Stomach smooth muscle (tissue), 2 donors: Measurements from ENCODE around the gene BCKDHB.
"Not testable (repeated sequence)": the region's sequence is repeated elsewhere in the genome, so short reads cannot be mapped to it uniquely, and the experiment has no call there.

ENCODE experiments used
- H3K27ac ChIP-seq: one replicate; pipeline ENCODE4 v1.7.0; 2013; ENCODE audit warnings: mild to moderate bottlenecking, low read length, inconsistent platforms
- H3K27me3 ChIP-seq, 2 donors: one replicate each; pipeline ENCODE4 v1.7.0; 2013; ENCODE audit warnings: low read length in 2 of 2; ENCODE audit not compliant: insufficient read depth in 2 of 2, control insufficient read depth in 1 of 2
- H3K36me3 ChIP-seq, 2 donors: one replicate each; pipeline ENCODE4 v1.7.0; 2013; ENCODE audit warnings: low read length in 2 of 2; ENCODE audit not compliant: control insufficient read depth in 2 of 2, insufficient read depth in 2 of 2
- H3K4me1 ChIP-seq: one replicate; pipeline ENCODE4 v1.7.0; 2013; ENCODE audit warnings: low read length; ENCODE audit not compliant: control insufficient read depth, insufficient read depth
- H3K4me3 ChIP-seq, 2 donors: one replicate each; pipeline ENCODE4 v1.7.0; 2013; ENCODE audit warnings: low read length in 2 of 2
- H3K9ac ChIP-seq, 2 donors: one replicate each; pipeline ENCODE4 v1.7.0; 2013; ENCODE audit warnings: low read length in 2 of 2, mild to moderate bottlenecking in 1 of 2
- H3K9me3 ChIP-seq, 2 donors: one replicate each; pipeline ENCODE4 v1.7.0; 2013; ENCODE audit warnings: low read length in 2 of 2; ENCODE audit not compliant: control insufficient read depth in 2 of 2
- donor health status: healthy.
- donor health status: Pancreatic carcinoma.

The BCKDHB gene

DNA sequence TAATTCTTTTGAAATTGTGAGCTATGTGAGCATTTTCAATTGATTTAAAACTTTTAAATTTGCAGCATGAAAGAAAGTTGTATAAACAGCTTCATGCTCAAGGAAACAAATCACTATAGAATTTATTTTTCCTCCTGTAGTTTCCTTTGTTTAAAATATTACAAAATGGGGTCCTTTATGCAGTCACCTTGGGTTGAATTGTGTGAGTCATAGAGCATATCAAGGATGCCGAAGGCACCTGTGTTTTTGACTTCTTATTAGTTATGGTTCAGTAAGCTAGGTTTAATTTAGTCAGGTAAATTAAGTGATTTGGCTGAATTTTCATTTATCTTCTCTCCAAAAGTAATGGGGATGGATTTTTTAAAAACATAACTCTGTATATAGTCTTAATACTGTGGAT lies 96.8 kb downstream of the BCKDHB start:
- H3K4me1 ChIP-seq: no peaks in the 10 kb centered on the region
- no peak overlapping the region for H3K27ac ChIP-seq
- H3K27me3 ChIP-seq: no peaks in the 10 kb centered on the region
- H3K36me3 ChIP-seq: no peaks in the 10 kb centered on the region
- H3K9me3 ChIP-seq: no peaks in the 10 kb centered on the region
- H3K9ac ChIP-seq: no peak overlapping the region
- H3K4me3 ChIP-seq: no peak overlapping the region

DNA sequence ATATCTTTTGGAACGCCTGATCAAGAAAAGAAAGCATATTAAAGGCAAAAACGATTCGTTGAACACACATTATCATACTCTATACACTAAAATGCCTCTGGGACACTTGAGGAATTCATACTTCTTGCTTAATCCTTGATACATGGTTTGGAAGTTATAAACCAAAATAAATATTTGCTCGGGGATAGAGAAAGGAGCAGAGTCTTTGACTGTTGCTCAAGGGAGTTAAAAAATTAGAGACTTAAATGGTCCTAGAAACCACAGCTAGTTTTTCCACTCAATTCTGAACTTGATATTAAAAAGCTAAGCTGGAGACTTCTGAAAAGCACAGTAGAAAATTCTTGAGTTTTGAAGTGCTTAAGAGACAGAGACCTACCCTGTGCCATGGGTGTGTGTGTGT lies 98.9 kb downstream of the BCKDHB start:
- no peaks in the 10 kb centered on the region for H3K36me3 ChIP-seq
- no peak overlapping the region for H3K27ac ChIP-seq
- H3K4me3 ChIP-seq: no peak overlapping the region
- H3K4me1 ChIP-seq: peaks cover 1% of the 10 kb centered on the region
- no peak overlapping the region for H3K9ac ChIP-seq
- H3K27me3 ChIP-seq: no peaks in the 10 kb centered on the region
- H3K9me3 ChIP-seq: no peaks in the 10 kb centered on the region

DNA sequence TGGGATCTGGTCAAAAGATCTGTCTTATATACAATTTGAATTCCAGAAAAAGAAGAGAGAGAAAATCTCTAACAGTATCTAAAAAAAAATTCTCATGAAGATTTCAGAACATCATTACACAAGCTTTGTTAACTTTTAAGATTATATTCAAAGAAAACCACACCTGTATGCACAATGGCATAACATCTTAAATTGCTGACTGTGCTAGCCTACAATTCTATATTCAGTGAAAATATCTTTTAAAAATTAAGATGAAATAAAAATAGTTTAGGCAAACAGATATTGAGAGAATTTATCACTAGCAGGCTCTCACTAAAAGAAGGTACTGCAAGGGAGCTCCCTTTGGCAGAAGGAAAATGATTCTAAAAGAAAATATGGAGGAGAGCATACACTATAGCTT lies 100.3 kb downstream of the BCKDHB start:
- no peak overlapping the region for H3K9ac ChIP-seq
- peaks cover 14% of the 10 kb centered on the region for H3K4me1 ChIP-seq
- H3K27me3 ChIP-seq: no peaks in the 10 kb centered on the region
- no peaks in the 10 kb centered on the region for H3K36me3 ChIP-seq
- H3K9me3 ChIP-seq: no peaks in the 10 kb centered on the region
- H3K4me3 ChIP-seq: no peak overlapping the region
- H3K27ac ChIP-seq: no peak overlapping the region

DNA sequence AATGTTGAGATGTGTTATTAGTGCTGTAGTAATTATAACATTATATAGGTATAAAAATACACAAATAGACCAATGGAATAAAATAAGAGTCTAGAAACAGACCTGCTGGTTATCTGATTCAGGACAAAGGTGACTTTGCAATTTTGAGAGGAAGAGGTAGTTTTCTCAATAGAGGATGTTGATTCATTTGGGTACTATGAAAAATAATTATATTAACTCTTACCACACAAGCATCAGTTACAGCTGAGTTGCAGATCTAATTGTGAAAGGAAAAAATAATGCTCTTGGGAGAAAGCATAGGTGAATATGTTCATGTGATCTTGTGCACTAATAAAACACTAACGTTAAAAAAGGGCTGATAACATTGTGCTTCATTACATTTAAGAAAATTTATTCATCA lies 103.0 kb downstream of the BCKDHB start:
- peaks cover 14% of the 10 kb centered on the region for H3K4me1 ChIP-seq
- H3K36me3 ChIP-seq: no peaks in the 10 kb centered on the region
- no peaks in the 10 kb centered on the region for H3K27me3 ChIP-seq
- H3K4me3 ChIP-seq: no peak overlapping the region
- no peak overlapping the region for H3K27ac ChIP-seq
- no peaks in the 10 kb centered on the region for H3K9me3 ChIP-seq
- H3K9ac ChIP-seq: no peak overlapping the region

DNA sequence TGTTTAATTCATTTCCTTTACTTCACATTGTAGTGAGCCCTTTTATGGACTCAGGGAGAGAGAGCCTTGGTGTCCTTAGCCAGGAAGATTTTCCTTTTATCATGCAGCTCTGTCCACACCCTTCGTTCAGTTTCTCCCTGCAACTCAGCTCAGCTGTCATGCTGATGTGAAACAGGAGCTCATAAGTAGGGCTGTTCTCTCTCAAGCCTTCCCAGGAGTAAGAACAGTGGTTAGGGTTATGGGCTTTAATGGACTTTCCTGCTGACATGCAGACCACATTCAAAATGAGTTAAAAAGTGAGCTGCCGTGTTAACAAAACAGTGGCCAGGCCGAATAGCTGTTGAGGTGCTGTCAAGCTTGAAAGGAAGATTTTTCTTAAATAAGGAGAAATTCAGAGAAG lies 104.1 kb downstream of the BCKDHB start:
- Histone ChIP-seq H3K9ac (no peak overlapping the region), H3K9me3 (no peaks in the 10 kb centered on the region), H3K4me3 (no peak overlapping the region), H3K27me3 (no peaks in the 10 kb centered on the region), H3K4me1 (peaks cover 17% of the 10 kb centered on the region), H3K27ac (peak overlapping the region; percentile 63), H3K36me3 (no peaks in the 10 kb centered on the region)

DNA sequence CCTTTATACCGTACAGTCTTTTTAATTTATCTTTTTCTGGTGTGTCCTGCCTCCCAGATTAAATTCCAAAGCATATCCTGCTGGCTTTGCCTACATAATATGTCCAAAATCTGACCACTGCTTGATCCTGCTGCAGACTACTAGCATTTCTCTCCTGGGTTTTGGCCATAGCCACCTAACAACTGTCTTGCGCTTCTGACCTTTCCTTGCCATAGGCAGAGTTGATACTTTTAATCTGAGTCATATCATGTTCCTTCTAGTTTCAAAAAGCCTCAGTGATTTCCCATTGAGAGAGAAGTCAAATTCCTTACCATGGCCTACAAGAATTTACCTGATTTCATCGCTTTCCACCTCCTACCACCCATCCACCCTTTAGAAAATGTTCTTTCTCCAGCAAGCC lies 104.8 kb downstream of the BCKDHB start:
- no peaks in the 10 kb centered on the region for H3K36me3 ChIP-seq
- peak overlapping the region in 1 of 2 donors; percentile 6 for H3K9ac ChIP-seq
- H3K27ac ChIP-seq: peak overlapping the region; percentile 63
- H3K27me3 ChIP-seq: no peaks in the 10 kb centered on the region
- peaks cover 17% of the 10 kb centered on the region for H3K4me1 ChIP-seq
- no peak overlapping the region for H3K4me3 ChIP-seq
- H3K9me3 ChIP-seq: no peaks in the 10 kb centered on the region

DNA sequence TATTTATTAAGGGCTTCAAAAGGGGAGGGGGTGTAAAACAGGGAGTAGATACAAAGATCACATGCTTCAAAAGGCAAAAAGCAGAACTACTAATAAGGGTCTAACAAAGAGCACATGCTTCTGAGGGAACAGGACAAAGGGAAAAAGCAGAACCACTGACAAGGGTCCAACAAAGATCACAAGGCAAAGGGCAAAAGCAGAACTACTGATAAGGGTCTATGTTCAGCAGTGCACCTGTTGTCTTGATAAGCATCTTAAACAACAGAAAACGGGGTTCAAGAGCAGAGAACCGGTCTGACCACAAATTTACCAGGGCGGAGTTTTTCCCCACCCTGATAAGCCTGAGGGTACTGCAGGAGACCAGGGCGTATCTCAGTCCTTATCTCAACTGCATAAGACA lies 105.4 kb downstream of the BCKDHB start:
- H3K27me3 ChIP-seq, H3K36me3 ChIP-seq, H3K9me3 ChIP-seq, H3K4me3 ChIP-seq: not testable (repeated sequence)
- peak overlapping the region in 1 of 2 donors; percentile 14 for H3K9ac ChIP-seq
- peak overlapping the region; percentile 63 for H3K27ac ChIP-seq
- H3K4me1 ChIP-seq: peaks cover 17% of the 10 kb centered on the region

DNA sequence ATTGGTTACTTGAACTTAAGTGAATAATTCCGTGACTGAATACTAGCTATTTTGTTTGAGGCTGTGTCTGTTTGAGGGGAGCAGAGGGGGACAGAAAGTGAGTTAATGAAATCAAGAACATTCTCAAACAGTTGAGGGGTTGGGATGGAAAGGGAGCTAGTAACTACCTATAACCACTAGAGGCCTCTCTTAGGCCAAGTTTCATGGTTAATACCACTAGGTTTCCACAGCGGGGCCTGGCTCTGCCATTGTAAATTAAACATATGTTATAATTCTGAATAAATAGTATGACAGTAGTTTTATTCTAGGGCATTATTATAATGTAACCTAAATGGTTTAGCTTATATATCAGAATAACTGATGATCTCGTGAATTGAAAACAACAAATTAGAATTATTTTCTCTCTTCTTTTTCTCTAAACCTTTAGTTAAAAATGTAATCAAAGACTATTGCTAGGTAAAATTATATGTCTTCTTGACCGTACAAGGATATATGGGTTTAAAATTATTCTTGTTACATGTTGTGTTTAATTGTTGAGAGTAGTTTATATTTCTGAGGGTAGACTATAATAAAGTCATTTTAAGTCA lies 108.1 kb downstream of the BCKDHB start:
- Histone ChIP-seq H3K27ac (no peak overlapping the region), H3K9me3 (peaks cover 0 to 3% of the 10 kb centered on the region in 2 donors), H3K27me3 (no peaks in the 10 kb centered on the region), H3K4me1 (peaks cover 22% of the 10 kb centered on the region), H3K9ac (no peak overlapping the region), H3K36me3 (no peaks in the 10 kb centered on the region), H3K4me3 (no peak overlapping the region)

DNA sequence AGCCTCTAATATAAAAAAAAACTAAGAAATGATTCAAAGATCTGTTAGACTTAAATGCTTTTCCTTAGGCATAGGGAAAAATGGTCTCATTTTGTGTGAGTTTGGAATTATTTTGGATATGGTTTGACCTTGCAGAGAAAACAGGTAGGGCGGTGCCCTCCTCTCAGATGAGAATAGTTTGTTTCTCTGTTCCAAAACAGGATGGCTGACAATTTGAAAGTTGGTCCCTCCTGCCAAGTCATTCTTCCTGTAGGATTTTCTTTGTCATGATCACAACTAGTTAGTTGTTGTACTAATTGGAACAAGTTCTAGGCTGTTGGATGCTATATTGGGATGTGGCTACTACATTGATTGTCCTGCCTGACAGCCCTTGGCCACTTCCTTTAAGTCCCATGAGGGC lies 108.6 kb downstream of the BCKDHB start:
- H3K9ac ChIP-seq: no peak overlapping the region
- H3K27me3 ChIP-seq: no peaks in the 10 kb centered on the region
- H3K9me3 ChIP-seq: peaks cover 0 to 3% of the 10 kb centered on the region in 2 donors
- no peak overlapping the region for H3K27ac ChIP-seq
- H3K4me1 ChIP-seq: peaks cover 22% of the 10 kb centered on the region
- H3K36me3 ChIP-seq: no peaks in the 10 kb centered on the region
- no peak overlapping the region for H3K4me3 ChIP-seq

DNA sequence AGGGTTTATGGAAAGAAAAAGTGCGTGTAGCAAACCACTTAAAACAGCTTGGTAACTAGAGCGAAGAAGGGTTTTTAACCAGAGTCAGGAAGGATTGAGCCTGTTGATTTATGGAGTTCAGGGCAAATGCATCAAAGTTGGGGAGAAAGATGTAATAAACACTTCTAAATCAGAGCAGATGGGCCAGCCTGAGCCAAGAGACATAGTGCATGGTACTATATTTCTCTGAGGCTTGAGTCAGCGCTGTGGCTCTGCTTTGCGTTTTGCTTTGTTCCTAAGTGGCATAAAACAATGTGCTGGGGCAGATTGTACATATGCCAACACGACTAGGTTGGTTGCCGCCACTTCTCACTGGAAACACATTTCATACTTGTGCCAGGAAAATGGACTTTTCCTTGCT lies 111.3 kb downstream of the BCKDHB start:
- H3K4me1 ChIP-seq: peaks cover 8% of the 10 kb centered on the region
- H3K27ac ChIP-seq: no peak overlapping the region
- no peaks in the 10 kb centered on the region for H3K36me3 ChIP-seq
- H3K9ac ChIP-seq: no peak overlapping the region
- peaks cover 0 to 3% of the 10 kb centered on the region in 2 donors for H3K9me3 ChIP-seq
- H3K27me3 ChIP-seq: no peaks in the 10 kb centered on the region
- peak overlapping the region in 1 of 2 donors; percentile 9 for H3K4me3 ChIP-seq

DNA sequence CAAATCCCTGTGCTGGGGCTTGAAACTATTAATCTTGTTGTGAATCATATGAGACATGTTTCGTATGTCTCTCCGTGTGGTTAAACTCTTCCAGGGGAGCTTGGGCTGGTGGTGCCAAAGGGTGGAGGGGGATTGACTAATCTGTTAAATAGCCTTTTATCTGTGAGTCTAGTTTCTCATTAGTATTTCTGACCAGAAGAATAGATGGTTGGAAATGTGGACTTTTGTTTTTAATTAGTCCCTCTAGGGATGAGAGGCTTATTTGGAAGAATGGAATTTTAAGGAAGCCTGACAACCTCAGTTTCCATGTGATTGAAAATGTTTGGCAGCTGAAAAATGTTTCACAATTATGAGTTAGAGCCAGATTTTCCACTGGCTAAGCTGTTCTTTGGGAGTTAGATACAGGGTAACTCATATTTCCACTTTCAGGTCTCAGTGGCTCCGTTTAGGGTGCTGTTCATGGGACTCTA lies 117.3 kb downstream of the BCKDHB start:
- H3K27ac ChIP-seq: no peak overlapping the region
- no peaks in the 10 kb centered on the region for H3K27me3 ChIP-seq
- H3K4me1 ChIP-seq: no peaks in the 10 kb centered on the region
- H3K36me3 ChIP-seq: no peaks in the 10 kb centered on the region
- no peak overlapping the region for H3K9ac ChIP-seq
- no peak overlapping the region for H3K4me3 ChIP-seq
- H3K9me3 ChIP-seq: peaks cover 0 to 3% of the 10 kb centered on the region in 2 donors
